GM10248 (cell line): ENCODE results near the gene MMS22L.

ENCODE experiments used
- CTCF ChIA-PET: fragments of 300-600 bp; sonication (Branson Sonifier 250); formaldehyde crosslinking; extraction: SDS; loops from one replicate; lab custom pipeline; 2021; ENCODE audit warnings: antibody characterized with exemption; lab: Yijun Ruan, JAX
- POLR2A ChIA-PET: fragments of 350-650 bp; sonication (Branson Sonifier 250); formaldehyde crosslinking; extraction: SDS; loops from one replicate; lab custom pipeline; 2020; ENCODE audit warnings: antibody characterized with exemption; lab: Yijun Ruan, JAX
- DNase-seq: peaks from one replicate; pipeline ENCODE4 v3.0.0; 2012; ENCODE audit errors: extremely low spot score
- TF ChIP-seq, protein P1 (sequence below): IDR thresholded peaks from 2 replicates; pipeline ENCODE4 v1.5.1; 2012; ENCODE audit warnings: mild to moderate bottlenecking, low read depth; ENCODE audit errors: extremely low read depth, missing control alignments, control extremely low read depth

MMS22L gene, protein sequence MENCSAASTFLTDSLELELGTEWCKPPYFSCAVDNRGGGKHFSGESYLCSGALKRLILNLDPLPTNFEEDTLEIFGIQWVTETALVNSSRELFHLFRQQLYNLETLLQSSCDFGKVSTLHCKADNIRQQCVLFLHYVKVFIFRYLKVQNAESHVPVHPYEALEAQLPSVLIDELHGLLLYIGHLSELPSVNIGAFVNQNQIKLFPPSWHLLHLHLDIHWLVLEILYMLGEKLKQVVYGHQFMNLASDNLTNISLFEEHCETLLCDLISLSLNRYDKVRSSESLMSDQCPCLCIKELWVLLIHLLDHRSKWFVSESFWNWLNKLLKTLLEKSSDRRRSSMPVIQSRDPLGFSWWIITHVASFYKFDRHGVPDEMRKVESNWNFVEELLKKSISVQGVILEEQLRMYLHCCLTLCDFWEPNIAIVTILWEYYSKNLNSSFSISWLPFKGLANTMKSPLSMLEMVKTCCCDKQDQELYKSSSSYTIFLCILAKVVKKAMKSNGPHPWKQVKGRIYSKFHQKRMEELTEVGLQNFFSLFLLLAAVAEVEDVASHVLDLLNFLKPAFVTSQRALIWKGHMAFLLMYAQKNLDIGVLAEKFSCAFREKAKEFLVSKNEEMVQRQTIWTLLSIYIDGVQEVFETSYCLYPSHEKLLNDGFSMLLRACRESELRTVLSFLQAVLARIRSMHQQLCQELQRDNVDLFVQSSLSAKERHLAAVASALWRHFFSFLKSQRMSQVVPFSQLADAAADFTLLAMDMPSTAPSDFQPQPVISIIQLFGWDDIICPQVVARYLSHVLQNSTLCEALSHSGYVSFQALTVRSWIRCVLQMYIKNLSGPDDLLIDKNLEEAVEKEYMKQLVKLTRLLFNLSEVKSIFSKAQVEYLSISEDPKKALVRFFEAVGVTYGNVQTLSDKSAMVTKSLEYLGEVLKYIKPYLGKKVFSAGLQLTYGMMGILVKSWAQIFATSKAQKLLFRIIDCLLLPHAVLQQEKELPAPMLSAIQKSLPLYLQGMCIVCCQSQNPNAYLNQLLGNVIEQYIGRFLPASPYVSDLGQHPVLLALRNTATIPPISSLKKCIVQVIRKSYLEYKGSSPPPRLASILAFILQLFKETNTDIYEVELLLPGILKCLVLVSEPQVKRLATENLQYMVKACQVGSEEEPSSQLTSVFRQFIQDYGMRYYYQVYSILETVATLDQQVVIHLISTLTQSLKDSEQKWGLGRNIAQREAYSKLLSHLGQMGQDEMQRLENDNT

DNA sequence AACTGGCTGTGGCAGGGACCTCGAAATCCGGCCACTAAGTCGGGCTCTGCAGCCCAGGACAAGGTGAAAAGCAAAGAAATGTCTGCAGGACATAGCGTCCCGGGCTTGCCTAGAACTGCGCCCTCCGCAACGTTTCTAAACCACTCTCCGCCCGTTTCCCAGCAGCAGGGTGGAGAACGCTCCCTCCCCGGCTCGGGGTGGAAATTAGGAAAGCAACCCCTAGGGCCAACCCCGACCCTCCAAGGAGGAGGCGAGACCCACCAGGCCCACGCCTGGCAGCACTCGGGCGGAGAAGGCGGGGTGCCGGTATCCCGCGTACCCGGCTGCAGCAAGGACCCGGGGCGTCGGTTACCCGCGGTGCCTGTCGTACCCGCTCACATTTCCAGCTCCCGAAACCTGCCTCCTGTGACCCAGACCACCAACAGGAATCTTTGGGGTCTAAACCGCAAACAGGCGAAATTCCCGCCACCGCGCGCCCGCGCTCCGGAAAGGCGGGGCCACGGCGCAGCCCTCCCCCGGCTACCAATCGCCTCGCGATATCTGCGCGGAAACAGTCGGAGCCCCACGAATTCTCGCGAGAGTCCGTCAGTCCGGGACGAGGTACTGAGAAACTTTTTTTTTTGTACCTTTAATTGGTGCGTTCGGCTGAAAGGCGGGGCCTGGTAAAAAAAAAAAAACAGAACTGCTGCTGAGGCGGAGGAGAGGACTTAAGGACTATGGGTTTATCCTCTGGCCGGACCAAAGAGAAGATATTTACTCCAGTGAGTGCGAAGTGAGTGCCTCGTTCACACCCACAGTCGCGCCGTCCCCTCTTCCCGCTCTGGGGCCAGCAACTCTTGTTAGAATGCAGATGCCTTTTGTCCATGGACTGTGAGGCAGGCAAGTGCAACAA lies at the start of gene MMS22L:
Gene MMS22L (minus strand): TSS at position 491 of the 892 bp plus-strand sequence. CDS start 739 bp downstream, outside the sequence.
- POLR2A ChIA-PET, result no interaction called here
- peak; percentile 92 for DNase-seq
- CTCF ChIA-PET, result no interaction called here
- TF ChIP-seq, protein P1, sequence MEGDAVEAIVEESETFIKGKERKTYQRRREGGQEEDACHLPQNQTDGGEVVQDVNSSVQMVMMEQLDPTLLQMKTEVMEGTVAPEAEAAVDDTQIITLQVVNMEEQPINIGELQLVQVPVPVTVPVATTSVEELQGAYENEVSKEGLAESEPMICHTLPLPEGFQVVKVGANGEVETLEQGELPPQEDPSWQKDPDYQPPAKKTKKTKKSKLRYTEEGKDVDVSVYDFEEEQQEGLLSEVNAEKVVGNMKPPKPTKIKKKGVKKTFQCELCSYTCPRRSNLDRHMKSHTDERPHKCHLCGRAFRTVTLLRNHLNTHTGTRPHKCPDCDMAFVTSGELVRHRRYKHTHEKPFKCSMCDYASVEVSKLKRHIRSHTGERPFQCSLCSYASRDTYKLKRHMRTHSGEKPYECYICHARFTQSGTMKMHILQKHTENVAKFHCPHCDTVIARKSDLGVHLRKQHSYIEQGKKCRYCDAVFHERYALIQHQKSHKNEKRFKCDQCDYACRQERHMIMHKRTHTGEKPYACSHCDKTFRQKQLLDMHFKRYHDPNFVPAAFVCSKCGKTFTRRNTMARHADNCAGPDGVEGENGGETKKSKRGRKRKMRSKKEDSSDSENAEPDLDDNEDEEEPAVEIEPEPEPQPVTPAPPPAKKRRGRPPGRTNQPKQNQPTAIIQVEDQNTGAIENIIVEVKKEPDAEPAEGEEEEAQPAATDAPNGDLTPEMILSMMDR, result no peak

DNA sequence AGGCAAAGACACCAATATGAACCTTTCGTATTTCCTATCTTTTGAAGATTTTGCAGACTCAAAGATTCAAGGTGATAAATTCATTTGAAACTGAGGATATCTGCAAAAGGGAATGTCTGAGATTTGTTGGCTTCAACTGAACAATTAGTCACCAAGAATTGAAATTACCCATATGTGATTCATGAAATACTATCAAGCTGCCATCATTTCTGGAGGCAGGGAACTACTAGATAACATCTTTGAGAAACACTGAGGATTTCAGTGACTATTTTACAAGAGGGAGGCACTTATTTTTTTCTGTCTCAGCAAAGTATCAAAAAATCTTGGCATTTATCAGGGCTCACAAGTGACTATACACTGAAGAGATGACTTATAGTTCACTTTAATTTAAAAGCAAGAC lies 39.8 kb upstream of the MMS22L start:
- CTCF ChIA-PET, result interaction anchor here (0.9 kb wide), 1 partner anchor 136 kb away, joined by 3 read pairs; no protein-coding TSS in a partner anchor

DNA sequence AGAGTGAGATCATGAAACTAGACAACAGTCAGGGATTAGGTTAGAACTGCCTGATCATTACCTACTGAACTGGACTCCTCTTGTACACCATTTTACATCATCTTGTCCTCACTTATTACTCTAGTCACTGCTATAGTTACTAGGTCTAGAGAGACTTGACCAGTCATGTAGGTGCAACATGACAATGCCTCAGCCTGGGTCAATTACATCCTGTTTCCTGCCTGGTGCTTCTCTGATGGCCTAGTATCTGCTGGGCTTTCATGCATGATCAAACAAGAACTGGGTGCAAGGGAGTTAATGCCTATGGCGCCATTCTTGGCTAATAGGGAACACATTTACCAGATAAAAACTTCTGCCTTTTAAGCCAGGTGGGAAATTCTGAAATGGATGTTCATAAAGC lies 39.2 kb upstream of the MMS22L start:
- no peak for DNase-seq
- POLR2A ChIA-PET, result no interaction called here
- CTCF ChIA-PET, result no interaction called here
- TF ChIP-seq, protein P1, result no peak

More for the DNA sequence above, 39.8 kb upstream of the MMS22L start:
- POLR2A ChIA-PET, result no interaction called here
- TF ChIP-seq, protein P1, result no peak
- DNase-seq, result no peak

DNA sequence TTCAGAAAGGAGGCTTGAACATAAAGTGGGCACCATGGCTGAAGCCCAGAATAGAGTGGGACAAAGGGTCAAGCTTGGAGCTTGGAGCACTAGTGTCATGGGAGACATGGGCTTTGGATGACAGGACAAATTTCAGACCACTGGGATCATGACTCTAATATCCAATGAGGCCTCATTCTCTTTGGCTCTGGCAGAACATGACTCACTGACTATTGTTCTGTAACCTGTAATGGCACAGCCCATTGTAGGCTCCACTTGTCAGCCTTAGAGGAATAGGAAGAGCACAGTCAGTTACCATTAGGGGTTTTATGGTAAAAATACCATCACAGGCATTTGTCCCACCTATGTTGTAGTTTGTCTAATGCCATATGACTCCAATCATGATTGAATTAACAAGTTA lies 34.0 kb upstream of the MMS22L start:
- TF ChIP-seq, protein P1, result no peak
- no peak for DNase-seq
- ChIA-PET CTCF (no interaction called here), POLR2A (no interaction called here)

DNA sequence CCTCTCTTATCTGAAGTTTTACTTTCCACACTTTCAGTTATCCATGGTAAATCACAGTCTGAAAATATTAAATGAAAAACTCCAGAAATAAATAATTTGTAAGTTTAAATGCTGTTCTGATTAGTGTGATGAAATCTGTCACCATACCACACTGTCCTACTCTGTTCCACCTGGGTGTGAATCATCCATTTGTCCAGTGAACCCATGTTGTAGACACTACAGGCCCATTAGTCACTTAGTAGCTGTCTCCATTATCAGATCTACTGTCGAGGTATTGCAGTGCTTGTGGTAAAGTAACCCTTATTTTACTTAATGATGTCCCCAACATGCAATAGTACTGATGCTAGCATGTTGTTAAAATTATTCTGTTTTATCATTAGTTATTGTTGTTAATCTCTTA lies 29.2 kb upstream of the MMS22L start:
- ChIA-PET CTCF (no interaction called here), POLR2A (no interaction called here)
- DNase-seq, result no peak
- TF ChIP-seq, protein P1, result no peak
